ENCODE data around the gene MINPP1.

DNA sequence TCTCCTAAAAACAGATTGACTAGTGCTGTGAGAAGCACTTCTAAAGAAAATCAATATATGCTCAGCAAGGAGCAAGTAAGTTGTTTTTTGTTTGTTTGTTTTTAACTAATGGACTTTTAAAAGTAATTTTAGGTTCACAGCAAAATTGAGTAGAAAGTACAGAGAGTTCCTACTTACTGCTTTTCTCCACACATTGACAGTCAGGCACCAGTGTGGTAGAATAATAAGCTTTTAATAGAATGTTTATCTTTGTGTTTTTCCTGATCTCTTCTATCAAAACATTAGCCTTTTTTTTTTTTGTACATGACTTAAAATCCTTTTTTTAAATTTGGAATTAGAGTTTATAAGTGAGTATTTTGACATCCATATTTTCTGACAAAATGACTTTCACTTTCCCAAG, 28.0 kb downstream of the MINPP1 start:
- TF ChIP-seq, protein P1, sequence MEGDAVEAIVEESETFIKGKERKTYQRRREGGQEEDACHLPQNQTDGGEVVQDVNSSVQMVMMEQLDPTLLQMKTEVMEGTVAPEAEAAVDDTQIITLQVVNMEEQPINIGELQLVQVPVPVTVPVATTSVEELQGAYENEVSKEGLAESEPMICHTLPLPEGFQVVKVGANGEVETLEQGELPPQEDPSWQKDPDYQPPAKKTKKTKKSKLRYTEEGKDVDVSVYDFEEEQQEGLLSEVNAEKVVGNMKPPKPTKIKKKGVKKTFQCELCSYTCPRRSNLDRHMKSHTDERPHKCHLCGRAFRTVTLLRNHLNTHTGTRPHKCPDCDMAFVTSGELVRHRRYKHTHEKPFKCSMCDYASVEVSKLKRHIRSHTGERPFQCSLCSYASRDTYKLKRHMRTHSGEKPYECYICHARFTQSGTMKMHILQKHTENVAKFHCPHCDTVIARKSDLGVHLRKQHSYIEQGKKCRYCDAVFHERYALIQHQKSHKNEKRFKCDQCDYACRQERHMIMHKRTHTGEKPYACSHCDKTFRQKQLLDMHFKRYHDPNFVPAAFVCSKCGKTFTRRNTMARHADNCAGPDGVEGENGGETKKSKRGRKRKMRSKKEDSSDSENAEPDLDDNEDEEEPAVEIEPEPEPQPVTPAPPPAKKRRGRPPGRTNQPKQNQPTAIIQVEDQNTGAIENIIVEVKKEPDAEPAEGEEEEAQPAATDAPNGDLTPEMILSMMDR (IDR thresholded peaks at IDR 0.05; ENCODE audit: insufficient read depth, low read depth, low read length), result no peak
- TF ChIP-seq EZH2 (IDR thresholded peaks at IDR 0.05; ENCODE audit: insufficient read depth, low read length), result no peak

Data from astrocyte (in vitro differentiated cells and primary cell).